NCI-H187 treated with DMSO at 0.1 percent for 48 hours (cell line): ENCODE measurements around the gene ANKS1B.

Experiments
- DNase-seq: peaks from one replicate; lab custom pipeline; 2025; lab: John Stamatoyannopoulos, UW

ANKS1B gene

GRCh38 chr12:99455350-99456035 lies 529.2 kb downstream of the ANKS1B start:
- DNase-seq: no peak

DNA sequence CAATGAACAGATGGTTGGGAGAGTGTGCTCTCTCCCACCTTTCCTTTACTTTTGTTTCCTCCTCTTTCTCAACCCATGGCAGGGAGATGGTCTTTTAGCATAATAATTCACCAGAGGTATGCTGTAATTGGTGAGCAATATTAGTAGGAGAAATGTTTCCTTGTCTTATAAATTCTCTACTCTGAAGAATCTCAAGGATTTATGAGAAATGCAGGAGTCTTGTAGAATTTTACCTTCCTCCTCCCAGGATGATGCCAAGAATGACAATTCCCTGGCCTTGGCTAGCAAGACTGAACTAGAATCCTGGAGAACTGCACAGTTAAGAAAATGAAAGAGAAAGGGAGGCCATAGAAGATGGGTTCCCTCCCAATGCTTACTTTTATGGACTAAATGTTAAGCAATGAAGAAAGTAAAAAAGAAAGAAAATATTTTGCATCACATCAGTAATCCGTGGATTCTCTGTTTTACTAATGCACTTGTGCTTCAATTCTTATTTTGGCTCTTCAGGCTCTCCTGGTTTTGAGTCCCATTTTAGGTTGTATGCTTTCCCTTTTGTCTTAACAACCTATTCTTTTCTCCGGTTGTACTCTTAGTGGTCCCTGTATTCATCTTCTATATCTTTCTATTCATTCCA lies 530.1 kb downstream of the ANKS1B start:
- no peak for DNase-seq

DNA sequence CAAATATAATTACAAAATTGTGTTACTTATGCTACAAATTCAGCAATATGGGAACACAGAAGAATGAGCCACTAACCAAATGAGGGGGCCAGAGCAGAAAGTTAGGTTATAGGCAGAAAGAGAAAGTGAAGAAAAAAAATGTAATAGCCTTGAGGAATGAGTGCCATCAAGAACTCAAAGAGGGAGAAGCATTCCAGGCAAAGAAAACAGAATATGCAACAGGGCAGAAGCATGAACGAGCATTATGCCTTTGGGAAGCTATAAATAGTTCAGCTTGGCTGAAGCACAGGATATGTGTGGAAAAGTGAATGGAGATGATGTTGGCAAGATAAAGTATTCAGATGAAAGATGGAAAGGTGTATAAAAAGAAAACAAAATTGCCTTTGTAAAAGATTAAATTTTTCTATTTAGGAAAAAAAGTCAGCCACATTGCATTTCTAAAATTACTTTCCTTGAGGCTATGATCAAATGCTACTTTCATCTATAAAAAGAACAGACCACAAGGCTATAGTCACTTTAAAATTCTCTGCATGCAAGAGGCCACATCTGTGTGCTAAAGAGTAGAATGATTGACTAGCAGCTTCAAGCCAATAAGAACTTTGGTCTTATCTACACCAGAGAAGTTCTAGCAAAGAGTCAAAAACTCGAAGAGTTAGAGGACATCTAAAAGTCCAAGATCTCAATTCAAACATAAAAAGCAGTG lies 530.7 kb downstream of the ANKS1B start:
- no peak for DNase-seq

DNA sequence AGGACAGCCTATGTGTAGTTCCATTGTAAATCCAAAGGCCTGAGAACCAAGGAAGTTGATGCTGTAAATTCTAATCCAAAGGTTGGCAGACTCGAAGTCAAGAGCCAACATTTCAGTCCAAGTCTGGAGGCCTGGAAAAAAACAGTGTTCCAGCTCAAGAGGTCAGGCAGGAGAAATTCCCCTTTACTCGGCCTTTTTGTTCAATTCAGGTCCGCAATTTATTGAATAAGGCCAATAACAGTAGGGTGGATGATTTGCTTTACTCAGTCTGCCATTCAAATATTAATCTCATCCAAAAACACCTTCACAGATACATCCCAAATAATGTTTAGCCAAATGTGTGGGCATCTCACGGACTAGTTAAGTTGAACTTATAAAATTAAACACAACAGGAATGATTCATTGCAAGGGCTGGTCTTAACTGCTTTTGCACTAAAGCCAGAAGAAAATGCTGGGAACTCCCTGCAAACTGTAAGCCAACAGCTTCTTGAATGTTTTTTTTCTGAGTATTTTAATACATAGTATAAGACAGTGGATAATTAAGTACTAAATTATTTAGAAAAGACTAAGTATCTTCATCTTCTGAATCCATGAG lies 534.6 kb downstream of the ANKS1B start:
- DNase-seq: no peak

DNA sequence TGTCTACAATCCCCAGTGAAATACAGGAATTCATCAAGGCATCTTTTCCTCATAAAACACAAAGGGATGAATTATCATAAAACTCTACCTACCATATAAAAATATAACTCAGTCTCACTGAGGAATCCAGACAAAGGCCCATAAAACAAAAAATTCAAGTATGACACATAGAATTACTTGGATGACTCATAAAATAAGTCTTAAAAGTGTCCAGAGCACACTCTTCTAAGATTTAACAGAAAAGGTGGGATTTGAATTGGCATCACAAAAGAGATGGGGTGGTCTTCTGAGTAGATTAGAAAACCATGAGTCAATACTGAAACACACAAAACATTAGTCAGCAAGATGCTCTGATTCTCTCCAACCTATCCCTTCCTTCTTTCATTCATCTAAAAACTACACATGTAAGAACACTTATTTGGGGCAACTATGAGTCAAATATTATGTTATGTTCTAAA lies 539.8 kb downstream of the ANKS1B start:
- no peak for DNase-seq

GRCh38 chr12:99442758-99443157 lies 542.0 kb downstream of the ANKS1B start:
- no peak for DNase-seq

DNA sequence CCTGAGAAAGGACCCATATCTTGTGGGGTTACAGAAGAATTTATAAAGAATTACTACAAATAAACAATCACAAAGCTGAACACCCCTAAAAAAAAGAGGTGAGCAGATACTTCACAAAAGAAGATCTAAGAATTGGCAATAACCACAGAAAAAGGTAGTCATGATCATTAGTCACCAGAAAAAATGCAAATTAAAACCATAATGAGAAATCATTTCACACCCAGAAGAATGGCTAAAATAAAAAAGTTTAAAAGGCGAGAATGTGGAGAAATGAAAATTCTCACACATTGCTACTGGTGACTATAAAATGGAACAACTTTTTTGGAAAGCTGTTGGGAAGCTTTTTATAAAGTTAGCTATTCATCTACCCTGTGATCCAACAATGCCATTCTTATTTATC lies 545.3 kb downstream of the ANKS1B start:
- no peak for DNase-seq

GRCh38 chr12:99436584-99436983 lies 548.2 kb downstream of the ANKS1B start:
- DNase-seq: no peak

- DNase-seq: no peak
Measured at GRCh38 chr12:99435095-99435791, 549.5 kb downstream of the ANKS1B start.

DNA sequence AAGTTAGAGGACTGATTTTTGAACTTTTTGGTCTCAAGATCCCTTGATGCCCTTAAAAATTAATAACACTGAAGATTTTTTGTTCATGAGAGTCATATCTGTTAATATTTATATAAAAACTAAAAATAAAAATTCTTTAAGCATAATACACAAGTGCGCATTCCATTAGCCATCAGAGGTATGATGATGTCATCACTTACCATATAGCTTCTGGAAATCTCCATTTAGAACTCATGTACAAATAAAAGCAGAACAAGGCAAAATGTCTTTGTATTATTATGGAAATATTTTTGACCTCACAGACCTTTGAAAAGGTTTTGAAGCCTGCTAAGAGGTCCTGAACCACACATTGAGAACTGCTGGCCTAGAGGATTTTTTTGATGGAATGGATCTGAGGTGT lies 551.6 kb downstream of the ANKS1B start:
- DNase-seq: no peak

GRCh38 chr12:99431203-99431602 lies 553.5 kb downstream of the ANKS1B start:
- DNase-seq: no peak

- no peak for DNase-seq
Measured at GRCh38 chr12:99427104-99427503, 557.6 kb downstream of the ANKS1B start.

GRCh38 chr12:99418379-99418778 lies 566.4 kb downstream of the ANKS1B start:
- DNase-seq: no peak

DNA sequence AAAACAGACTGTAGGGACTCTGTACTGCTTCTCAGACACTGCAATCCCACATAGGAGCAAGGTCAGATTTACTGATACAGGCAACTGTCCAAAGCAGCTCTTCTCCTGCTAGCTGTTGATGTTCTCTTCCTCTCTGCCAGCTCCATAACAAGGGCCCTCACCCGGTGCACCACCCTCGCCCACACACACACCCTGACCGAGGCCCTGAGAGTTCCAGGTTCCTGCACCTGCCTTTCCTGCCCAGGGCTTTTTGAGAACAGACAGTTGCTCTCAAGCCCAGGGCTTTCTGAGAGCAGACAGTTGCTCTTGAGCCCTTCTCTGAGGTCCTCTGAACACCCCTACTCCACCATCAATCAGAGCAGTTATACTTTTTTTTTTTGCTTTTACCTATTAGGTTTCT lies 571.0 kb downstream of the ANKS1B start:
- DNase-seq: no peak

DNA sequence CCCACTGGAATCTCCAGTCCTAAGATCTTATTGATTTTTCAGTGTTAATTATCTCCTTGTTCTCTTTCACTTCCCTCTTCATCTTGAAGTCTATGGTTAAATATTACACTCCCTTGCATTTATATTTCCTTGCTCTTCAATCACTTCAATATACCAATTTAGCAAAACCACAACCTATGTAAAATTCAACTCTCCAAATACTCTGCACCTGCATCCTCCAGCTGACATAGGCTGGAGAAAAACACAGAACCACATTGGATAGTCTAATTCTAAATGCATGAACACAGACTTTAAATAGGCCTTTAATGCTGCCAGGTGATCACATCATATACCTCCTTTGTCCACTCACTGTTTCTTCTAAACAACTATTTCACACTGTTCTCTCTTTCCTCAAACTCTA lies 591.0 kb downstream of the ANKS1B start:
- DNase-seq: peak; percentile 46

DNA sequence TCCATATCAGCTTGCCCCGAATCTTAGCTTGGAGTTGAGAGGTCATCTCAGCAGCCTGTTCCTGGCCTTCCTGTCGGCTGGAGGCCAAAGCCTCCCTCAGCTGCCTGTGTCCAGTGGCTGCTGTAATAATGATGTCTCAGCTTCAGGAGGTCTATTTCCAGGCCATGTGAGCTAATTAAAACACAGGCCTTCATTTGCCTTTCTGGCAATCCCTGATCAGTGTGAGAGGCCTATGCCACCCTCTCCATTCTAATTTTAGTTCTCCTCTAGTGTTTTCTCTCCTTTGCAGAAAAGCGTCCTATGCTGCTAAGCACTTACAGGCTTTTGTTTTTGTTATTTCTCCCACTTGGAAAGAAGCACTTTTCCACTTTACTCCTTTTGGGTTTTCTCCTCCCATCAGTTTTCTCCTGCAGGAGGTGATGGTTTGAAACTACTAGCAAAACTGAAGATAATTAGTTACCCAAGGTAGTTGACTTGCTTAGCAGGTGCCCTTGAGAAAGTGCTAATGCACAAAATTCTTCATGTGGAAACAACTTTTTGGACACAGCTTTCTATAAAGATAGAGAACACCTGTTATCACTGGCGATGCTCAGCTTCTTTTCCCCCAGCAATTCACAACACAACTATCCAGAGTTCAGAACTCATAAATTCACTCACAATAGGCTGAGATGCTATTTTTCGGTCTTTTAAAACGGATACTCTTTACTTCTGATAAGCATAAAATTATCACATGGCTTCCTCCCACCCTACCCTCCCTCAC lies 592.5 kb downstream of the ANKS1B start:
- no peak for DNase-seq

GRCh38 chr12:99390707-99391106 lies 594.0 kb downstream of the ANKS1B start:
- no peak for DNase-seq

DNA sequence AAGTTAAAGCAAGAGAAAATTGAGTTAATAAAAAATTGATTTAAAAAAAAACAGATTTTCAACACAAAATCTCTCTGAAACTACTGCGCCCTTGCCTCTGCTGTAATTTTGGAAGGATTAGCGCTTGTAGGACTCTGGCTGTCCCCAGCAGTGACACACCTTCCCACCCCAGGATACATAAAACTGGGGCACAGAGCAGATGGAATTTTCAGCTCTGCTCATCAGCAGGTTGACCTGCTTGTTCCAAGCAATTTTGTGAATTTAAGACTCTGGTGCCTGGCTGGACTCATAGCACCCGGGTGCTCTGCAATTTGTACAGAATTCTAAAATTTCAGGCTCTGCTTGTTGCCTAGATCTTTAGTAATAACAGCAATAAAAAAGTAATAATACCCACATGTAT lies 595.0 kb downstream of the ANKS1B start:
- no peak for DNase-seq

- no peak for DNase-seq
Measured at GRCh38 chr12:99388671-99389195, 596.0 kb downstream of the ANKS1B start.

GRCh38 chr12:99387661-99388060 lies 597.1 kb downstream of the ANKS1B start:
- no peak for DNase-seq

- DNase-seq: no peak
Measured at GRCh38 chr12:99386907-99387306, 597.8 kb downstream of the ANKS1B start.
